ENCODE data around the gene TST. TPM values are rescaled to one million over a fixed set of nuclear protein-coding genes. Genes with fewer than 3 reads are reported as not detected.

Gene TST
- total RNA-seq, 1 experiment from 2014 or later, result 99.4 TPM

DNA sequence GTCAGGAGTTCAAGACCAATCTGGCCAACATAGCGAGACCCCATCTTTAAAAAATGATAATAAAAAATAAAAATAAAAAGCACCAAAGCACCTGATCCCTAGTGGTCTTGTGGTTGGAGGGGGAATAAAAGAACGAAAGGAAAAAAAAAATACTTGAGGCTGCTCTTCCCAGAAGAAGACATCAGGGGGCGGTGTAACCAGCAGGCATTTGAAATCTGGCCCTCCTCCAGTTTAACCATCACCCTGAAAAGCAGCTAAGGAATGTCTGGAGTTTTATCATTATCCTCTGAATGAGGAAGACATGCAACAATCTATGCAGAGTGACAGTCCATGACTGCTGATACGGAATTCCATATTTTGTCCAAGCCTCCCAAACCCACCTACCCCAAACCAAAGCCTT is 26.7 kb upstream of the TST start:
- no peaks in the 10 kb centered on the region for H4K20me1 ChIP-seq (ENCODE audit: insufficient read depth)
- H3K27me3 ChIP-seq (ENCODE audit: insufficient read depth, low read depth), result no peaks in the 10 kb centered on the region
- no peak overlapping the region for H3K27ac ChIP-seq
- H3K9me3 ChIP-seq (ENCODE audit: insufficient read depth, low read depth), result no peaks in the 10 kb centered on the region
- no peaks in the 10 kb centered on the region for H3K36me3 ChIP-seq (ENCODE audit: low read depth)
- no peak overlapping the region for H3K4me2 ChIP-seq
- POLR2A ChIA-PET (ENCODE audit: unreplicated experiment), result interaction anchor here (0.7 kb wide), 1 partner anchor 183 kb away, joined by 6 read pairs; no protein-coding TSS in a partner anchor
- H2AFZ ChIP-seq, result no peak overlapping the region
- intact Hi-C loops (cut with micrococcal nuclease; ENCODE audit: unreplicated experiment), result loop anchor here (5.0 to 10.0 kb wide), 2 partner anchors 151 to 209 kb away; no protein-coding TSS in a partner anchor
- no peaks in the 10 kb centered on the region for H3K79me2 ChIP-seq (ENCODE audit: low read depth)
- peaks cover 26% of the 10 kb centered on the region for H3K4me1 ChIP-seq (replicated peaks; ENCODE audit: insufficient read depth)
- no peaks in the 10 kb centered on the region for H3K9me2 ChIP-seq (ENCODE audit: insufficient read depth)
- BruUV-seq (replicated peaks), result no TSS peak
- TF ChIP-seq, protein P1, sequence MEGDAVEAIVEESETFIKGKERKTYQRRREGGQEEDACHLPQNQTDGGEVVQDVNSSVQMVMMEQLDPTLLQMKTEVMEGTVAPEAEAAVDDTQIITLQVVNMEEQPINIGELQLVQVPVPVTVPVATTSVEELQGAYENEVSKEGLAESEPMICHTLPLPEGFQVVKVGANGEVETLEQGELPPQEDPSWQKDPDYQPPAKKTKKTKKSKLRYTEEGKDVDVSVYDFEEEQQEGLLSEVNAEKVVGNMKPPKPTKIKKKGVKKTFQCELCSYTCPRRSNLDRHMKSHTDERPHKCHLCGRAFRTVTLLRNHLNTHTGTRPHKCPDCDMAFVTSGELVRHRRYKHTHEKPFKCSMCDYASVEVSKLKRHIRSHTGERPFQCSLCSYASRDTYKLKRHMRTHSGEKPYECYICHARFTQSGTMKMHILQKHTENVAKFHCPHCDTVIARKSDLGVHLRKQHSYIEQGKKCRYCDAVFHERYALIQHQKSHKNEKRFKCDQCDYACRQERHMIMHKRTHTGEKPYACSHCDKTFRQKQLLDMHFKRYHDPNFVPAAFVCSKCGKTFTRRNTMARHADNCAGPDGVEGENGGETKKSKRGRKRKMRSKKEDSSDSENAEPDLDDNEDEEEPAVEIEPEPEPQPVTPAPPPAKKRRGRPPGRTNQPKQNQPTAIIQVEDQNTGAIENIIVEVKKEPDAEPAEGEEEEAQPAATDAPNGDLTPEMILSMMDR (conservative IDR thresholded peaks at IDR 0.05), result peak; percentile 84
- no peak for TF ChIP-seq EZH2 (IDR thresholded peaks at IDR 0.05; ENCODE audit: low read depth)
- no peak for DNase-seq
- peaks cover 17% of the 10 kb centered on the region; the same call in 1 of the 2 replicates for H3F3A ChIP-seq (ENCODE audit: insufficient read depth, low read depth)
- CTCF ChIA-PET, result interaction anchor here (0.7 kb wide), 1 partner anchor 193 kb away, joined by 4 read pairs; no protein-coding TSS in a partner anchor
- no peak overlapping the region for H3K4me3 ChIP-seq

DNA sequence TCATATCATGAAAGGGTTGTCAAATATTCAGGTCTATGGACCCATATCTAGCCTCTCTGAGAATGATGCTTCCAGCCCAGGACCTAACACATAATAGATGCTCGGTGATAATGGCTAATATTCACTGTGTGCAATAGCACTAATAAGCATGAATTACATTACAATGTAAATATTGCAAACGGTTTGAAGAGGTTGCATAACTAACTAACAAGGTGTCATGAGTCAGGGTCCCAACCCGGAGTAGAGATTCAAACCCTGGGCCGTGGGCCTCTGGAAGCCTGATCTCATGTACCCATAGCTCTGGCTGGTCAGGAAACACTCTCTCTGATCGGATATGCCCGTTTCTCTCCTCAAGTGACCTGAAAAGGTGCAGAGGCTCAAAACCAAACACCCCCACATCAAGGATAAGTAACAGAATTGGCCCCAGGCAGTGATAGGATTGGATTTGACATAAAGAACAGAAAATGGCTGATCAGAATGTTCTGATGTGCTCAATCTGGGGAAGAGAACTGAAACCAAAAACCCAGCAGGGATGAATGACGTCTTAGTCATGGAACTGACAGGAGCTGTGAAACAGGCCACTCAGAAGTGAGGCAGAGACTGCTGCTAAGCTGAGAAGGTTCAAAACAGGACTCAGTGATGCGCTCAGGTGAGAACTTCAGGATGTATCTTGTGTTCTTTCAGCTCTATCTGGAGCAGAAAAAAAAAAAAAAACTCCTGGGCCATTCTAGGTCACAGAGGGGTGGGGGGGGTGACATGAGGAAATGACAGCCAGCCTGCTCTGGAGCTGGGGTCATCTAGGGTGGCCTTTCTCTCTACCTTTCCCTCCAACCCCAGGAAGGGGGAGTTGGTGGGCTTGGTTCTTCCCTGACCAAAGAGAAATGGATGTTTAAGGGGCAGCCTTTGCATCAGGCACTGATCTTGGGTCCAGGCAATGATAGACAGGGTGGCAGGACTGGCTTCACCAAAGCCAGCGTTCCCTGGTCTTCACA is 25.7 kb upstream of the TST start:
- Histone ChIP-seq H3K27ac (0 out of 2 replicates have a peak overlapping the region, but pooled peaks have one; percentile 2), H3K36me3 (ENCODE audit: low read depth) (no peaks in the 10 kb centered on the region), H3K4me2 (peak overlapping the region; percentile 28), H3K4me3 (no peak overlapping the region), H3K4me1 (replicated peaks; ENCODE audit: insufficient read depth) (peaks cover 36% of the 10 kb centered on the region), H3K9me3 (ENCODE audit: insufficient read depth, low read depth) (no peaks in the 10 kb centered on the region), H3K9me2 (ENCODE audit: insufficient read depth) (no peaks in the 10 kb centered on the region), H3F3A (ENCODE audit: insufficient read depth, low read depth) (peaks cover 27% of the 10 kb centered on the region; the same call in 1 of the 2 replicates), H3K27me3 (ENCODE audit: insufficient read depth, low read depth) (no peaks in the 10 kb centered on the region), H4K20me1 (ENCODE audit: insufficient read depth) (no peaks in the 10 kb centered on the region), H3K79me2 (ENCODE audit: low read depth) (no peaks in the 10 kb centered on the region), H2AFZ (no peak overlapping the region)
- intact Hi-C loops (cut with micrococcal nuclease; ENCODE audit: unreplicated experiment), result loop anchor here (1.0 to 10.0 kb wide), 5 partner anchors 152 to 498 kb away; no protein-coding TSS in a partner anchor
- POLR2A ChIA-PET (ENCODE audit: unreplicated experiment), result interaction anchor here (0.7 kb wide), 1 partner anchor 547 kb away, joined by 4 read pairs; no protein-coding TSS in a partner anchor
- peak in 1 of 2 experiments; percentile 74 for DNase-seq
- no TSS peak for BruUV-seq (replicated peaks)
- TF ChIP-seq, protein P1 (conservative IDR thresholded peaks at IDR 0.05), result no peak
- no peak for TF ChIP-seq EZH2 (IDR thresholded peaks at IDR 0.05; ENCODE audit: low read depth)
- CTCF ChIA-PET, result interaction anchor here (0.5 to 0.8 kb wide), 5 partner anchors 60 to 861 kb away, joined by 3 to 11 read pairs (median 3); no protein-coding TSS in a partner anchor

DNA sequence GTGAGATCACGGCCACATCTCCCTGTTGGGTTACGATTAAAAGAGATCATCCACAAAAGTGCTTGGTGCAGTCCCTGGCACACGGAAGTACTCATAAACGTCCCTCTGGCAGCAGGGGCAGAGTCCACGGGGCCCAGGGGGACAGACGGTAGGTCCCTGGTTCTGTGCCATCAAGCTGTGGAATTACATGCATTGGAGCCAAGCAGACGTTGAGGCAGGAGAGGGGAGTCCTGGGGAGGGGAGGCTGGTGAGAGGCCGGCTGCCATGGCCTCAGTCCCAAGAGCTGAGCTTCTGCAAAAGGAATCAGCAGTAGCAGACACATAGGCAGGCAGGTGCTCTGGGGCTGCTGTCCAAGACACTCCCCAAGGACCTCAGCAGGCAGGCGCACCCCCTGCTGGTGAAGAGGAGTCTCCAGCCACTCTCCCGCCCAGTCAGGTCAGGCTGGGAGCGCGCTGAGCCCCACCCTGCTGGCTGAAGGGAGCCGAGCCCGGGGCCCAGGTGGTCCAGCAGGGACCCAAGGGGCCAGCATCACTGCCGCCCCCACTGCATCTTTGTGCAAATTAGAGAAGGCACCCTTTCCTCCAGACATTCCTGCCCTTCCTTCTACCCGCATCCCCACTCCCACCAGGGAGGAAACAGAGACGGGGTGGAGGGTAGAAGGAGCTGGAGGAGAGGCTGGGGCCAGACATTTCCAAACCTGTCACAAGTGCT is 24.7 kb upstream of the TST start:
- H3F3A ChIP-seq (ENCODE audit: insufficient read depth, low read depth), result peaks cover 33% of the 10 kb centered on the region
- no peaks in the 10 kb centered on the region for H3K9me3 ChIP-seq (ENCODE audit: insufficient read depth, low read depth)
- no peak overlapping the region for H3K27ac ChIP-seq
- H3K36me3 ChIP-seq (ENCODE audit: low read depth), result no peaks in the 10 kb centered on the region
- intact Hi-C loops (cut with micrococcal nuclease; ENCODE audit: unreplicated experiment), result loop anchor here (1.0 to 10.0 kb wide), 4 partner anchors 187 to 497 kb away; no protein-coding TSS in a partner anchor
- no peaks in the 10 kb centered on the region for H3K79me2 ChIP-seq (ENCODE audit: low read depth)
- no peak overlapping the region for H2AFZ ChIP-seq
- H3K4me2 ChIP-seq, result peak overlapping the region; percentile 28
- no peaks in the 10 kb centered on the region for H4K20me1 ChIP-seq (ENCODE audit: insufficient read depth)
- DNase-seq, result peak; percentile 74 to 80
- BruUV-seq (replicated peaks), result no TSS peak
- no peak for TF ChIP-seq EZH2 (IDR thresholded peaks at IDR 0.05; ENCODE audit: low read depth)
- TF ChIP-seq, protein P1 (conservative IDR thresholded peaks at IDR 0.05), result peak; percentile 93
- H3K9me2 ChIP-seq (ENCODE audit: insufficient read depth), result no peaks in the 10 kb centered on the region
- H3K27me3 ChIP-seq (ENCODE audit: insufficient read depth, low read depth), result no peaks in the 10 kb centered on the region
- ChIA-PET CTCF (interaction anchor here (0.7 to 1.8 kb wide), 5 partner anchors 8 to 188 kb away, joined by 3 to 6 read pairs (median 5); no protein-coding TSS in a partner anchor), POLR2A (ENCODE audit: unreplicated experiment) (interaction anchor here (0.6 kb wide), 1 partner anchor 67 kb away, joined by 3 read pairs; no protein-coding TSS in a partner anchor)
- peaks cover 38% of the 10 kb centered on the region for H3K4me1 ChIP-seq (replicated peaks; ENCODE audit: insufficient read depth)
- H3K4me3 ChIP-seq, result no peak overlapping the region

All from PC-9 (cell line).